RCC 7860 (cell line): ENCODE data around the gene RASSF5.

Experiments
- DNase-seq: peaks from one replicate; pipeline ENCODE4 v3.0.0-alpha.2; 2015; ENCODE audit warnings: low spot score
- FAIRE-seq: peaks from 2 replicates; lab custom pipeline; 2012; peaks lifted over from hg19 to GRCh38; lab: Jason Lieb, UNC

Gene RASSF5

GRCh38 chr1:206540044-206540780 lies 32.9 kb downstream of the RASSF5 start:
- FAIRE-seq (no peak), DNase-seq (no peak)

- DNase-seq (no peak), FAIRE-seq (no peak)
These were observed 34.0 kb downstream of the RASSF5 start for GRCh38 chr1:206541236-206541833.

- FAIRE-seq = no peak
These were observed 37.4 kb downstream of the RASSF5 start for GRCh38 chr1:206544562-206545257.

GRCh38 chr1:206545351-206545750 lies 38.0 kb downstream of the RASSF5 start:
- no peak for FAIRE-seq
- no peak for DNase-seq

More at GRCh38 chr1:206544562-206545257, 37.4 kb downstream of the RASSF5 start:
- DNase-seq = peak; percentile 29

GRCh38 chr1:206547104-206547503 lies 39.8 kb downstream of the RASSF5 start:
- DNase-seq = no peak
- FAIRE-seq = no peak

- DNase-seq = no peak
- no peak for FAIRE-seq
These were observed 43.1 kb downstream of the RASSF5 start for GRCh38 chr1:206550446-206550845.

GRCh38 chr1:206551296-206551985 lies 44.1 kb downstream of the RASSF5 start:
- DNase-seq (no peak), FAIRE-seq (no peak)

- DNase-seq (no peak), FAIRE-seq (no peak)
These were observed 44.6 kb downstream of the RASSF5 start for GRCh38 chr1:206551986-206552326.

GRCh38 chr1:206554211-206554610 lies 46.9 kb downstream of the RASSF5 start:
- DNase-seq (no peak), FAIRE-seq (no peak)

- no peak for FAIRE-seq
- DNase-seq = no peak
These were observed 47.6 kb downstream of the RASSF5 start for GRCh38 chr1:206554701-206555472.

GRCh38 chr1:206555473-206555935 lies 48.2 kb downstream of the RASSF5 start:
- no peak for FAIRE-seq
- no peak for DNase-seq

GRCh38 chr1:206556047-206556749 lies 48.9 kb downstream of the RASSF5 start:
- no peak for FAIRE-seq
- DNase-seq = no peak

GRCh38 chr1:206556750-206557635 lies 49.7 kb downstream of the RASSF5 start:
- FAIRE-seq (no peak), DNase-seq (peak; percentile 68)

GRCh38 chr1:206557636-206558473 lies 50.5 kb downstream of the RASSF5 start:
- DNase-seq (no peak), FAIRE-seq (no peak)

GRCh38 chr1:206558794-206559671 lies 51.7 kb downstream of the RASSF5 start:
- DNase-seq = no peak
- FAIRE-seq = no peak

GRCh38 chr1:206559672-206559995 lies 52.3 kb downstream of the RASSF5 start:
- DNase-seq = no peak
- FAIRE-seq = no peak

- DNase-seq (no peak), FAIRE-seq (no peak)
These were observed 52.8 kb downstream of the RASSF5 start for GRCh38 chr1:206560007-206560716.
